Measurements from ENCODE around the gene PMEL.
"Not testable (repeated sequence)": the region's sequence is repeated elsewhere in the genome, so short reads cannot be mapped to it uniquely, and the experiment has no call there.

PMEL gene

DNA sequence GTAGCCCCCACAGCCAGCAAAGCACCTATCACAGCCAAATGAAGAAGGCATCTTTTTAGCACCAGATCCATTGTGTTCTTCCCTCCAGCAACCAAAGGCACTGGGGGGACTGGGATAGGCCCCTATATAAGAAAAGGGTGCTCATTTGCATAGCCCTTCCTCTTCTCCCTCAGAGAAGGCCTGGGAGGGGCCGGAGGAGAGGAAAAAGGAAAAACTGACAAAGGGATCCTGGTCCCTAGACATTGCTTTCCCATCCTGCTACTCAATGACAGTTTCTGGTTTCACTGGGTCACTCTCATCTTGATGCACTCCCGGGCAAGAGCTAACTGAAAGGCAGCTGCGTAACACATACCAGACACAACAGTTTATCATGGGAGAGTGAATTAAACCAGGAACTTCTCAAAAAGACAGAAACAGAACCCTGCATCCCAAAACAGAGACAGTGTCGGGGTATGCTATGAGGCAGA is at the start of gene PMEL:
TSS of gene PMEL (minus strand) at position 102 of the 467 bp plus-strand sequence. CDS start at position 71, 31 bp downstream.
- no peak for DNase-seq

GRCh38 chr12:56014205-56014604 is 48.4 kb upstream of the PMEL start:
- no peak for DNase-seq

DNA sequence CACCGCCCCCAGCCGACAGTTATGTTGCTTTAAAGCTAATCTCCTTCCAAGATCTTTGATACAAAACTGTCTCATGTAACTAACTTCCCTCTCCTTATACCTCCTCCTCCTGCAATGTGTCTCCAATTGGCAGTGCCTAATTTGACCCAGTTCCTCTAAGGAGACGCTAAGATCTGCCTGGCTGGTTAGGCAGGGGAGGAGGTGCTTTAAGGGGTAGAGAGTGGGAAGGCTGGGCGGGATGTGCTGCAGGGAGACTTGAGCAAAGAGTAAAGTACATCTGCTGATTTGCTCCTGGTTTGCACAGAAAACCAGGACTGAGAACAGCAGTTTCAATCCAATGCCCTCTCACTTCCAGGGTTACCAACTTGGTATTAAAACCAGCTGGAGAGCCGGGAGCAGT is 47.6 kb upstream of the PMEL start:
- no peak for DNase-seq

GRCh38 chr12:56011509-56012090 is 45.8 kb upstream of the PMEL start:
- DNase-seq: no peak

DNA sequence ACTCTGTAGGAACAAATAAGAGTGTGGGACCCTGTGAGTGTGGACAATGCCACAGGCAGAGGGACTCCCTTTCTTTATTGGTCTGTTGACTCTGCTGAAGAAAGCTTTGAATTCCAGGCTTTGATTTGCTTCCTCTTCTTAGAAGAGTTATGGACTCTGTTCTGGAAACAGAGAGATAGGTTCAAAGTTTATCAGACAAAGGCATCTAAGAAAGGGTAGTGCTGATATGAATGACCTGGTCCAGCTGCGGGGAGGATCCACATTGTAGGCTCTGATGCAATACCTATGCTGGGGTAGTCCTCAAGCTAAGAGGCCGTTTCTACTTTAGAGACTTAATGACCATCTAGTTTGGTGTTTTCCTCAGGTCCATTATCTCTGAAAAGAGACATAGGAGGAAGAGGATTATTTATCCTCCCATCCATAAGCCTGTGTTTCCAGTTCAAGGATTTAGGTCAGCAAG is 44.3 kb upstream of the PMEL start:
- DNase-seq: no peak

DNA sequence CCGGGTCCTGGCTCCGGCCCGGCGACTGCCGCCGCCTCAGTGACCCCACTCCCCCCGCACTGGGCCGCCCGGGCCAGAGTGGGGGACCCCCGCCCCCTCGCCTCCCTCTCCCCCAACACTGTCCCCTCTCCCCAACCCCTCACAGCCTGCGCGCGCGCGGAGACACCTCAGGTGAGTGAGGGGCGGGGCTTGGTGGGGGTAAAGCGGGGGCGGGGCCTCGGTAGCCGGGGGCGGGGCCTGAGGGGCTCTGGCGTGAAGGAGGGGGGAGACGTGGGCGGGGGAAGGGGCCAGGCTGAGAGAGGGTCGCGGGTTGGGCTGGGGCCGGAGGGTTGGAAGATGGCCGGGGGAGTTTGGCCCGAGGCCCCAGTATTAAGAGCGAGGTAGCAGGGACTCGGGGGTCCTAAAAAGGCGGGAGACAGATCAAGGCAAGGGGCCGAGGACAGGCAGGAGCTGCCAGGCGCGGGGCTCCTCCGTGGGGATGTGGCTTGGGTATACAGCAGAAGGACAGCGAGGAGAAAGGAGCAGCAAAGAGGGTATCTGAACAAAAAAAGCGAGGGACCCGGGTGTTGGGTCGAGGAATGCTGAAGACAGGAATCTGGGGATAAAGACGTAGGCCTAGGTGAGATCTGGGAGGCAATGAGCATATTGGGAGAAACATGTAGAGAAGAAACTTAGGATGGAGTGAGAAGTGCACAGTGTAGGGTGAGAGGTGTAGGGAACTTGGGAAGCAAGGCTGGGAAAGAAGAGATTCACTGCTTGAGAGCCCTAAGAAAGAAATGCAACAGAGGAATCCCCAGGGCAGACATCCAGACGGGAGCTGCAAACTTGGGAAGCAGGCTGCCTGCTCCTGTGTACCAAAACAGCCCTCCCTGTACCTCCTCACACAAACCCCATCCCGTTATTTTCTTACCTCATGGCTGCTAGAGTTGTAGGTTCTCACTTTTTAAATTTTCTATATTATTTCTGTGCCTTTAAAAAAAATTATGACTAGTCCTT is 42.0 kb upstream of the PMEL start:
- DNase-seq: no peak

- no peak for DNase-seq
These were observed 38.4 kb upstream of the PMEL start for GRCh38 chr12:56004211-56004610.

- DNase-seq: peak; percentile 58 to 82
These were observed 37.5 kb upstream of the PMEL start for GRCh38 chr12:56003376-56003775.

- no peak for DNase-seq
These were observed 35.8 kb upstream of the PMEL start for GRCh38 chr12:56001487-56002100.

- DNase-seq: not testable (repeated sequence)
These were observed 34.2 kb upstream of the PMEL start for GRCh38 chr12:55999999-56000540.

GRCh38 chr12:55999522-55999921 is 33.7 kb upstream of the PMEL start:
- DNase-seq: not testable (repeated sequence)

DNA sequence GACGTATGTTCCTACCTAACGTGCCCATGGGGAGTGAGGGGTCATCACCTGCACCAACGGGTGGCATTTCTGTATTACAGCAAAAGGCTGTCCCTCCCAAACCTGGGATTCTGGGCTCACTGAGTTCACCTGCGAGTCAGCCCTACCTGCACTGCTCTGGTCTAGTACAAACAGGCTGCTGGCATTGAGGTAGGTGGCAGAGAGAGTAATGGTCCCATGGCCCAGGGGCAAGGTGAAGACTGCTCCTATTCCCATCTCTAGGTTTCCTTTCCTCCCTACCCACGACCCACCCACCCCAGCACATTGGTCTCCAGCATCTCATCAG is 31.7 kb upstream of the PMEL start:
- no peak for DNase-seq

GRCh38 chr12:55996715-55997534 is 31.1 kb upstream of the PMEL start, which contains the start of gene SUOX:
TSS of gene SUOX (plus strand) at chr12:55997276. CDS start at chr12:56002222, 4,946 bp downstream.
- peak; percentile 95 to 96 for DNase-seq

GRCh38 chr12:55996201-55996714 is 30.4 kb upstream of the PMEL start:
- DNase-seq: peak; percentile 44 to 83

DNA sequence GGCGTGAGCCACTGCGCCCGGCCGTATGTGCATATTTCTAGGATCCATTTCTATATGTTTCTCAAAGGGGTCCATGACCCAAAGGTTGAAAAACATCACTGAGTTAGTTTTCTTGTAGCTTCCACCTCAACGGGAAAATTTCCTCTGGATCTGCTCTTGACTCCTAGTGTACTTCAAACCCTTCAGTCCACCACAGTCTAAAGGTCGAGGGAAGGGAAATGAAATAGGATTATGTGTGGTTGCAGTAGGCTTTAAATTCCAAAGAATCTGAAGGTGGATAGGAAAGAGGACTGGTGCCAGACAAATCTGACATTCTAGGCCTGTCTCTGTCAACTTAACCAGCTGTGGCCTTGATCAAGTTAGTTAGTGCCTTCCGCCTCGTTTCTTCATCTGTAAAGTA is 29.5 kb upstream of the PMEL start:
- DNase-seq: no peak

GRCh38 chr12:55993230-55993853 is 27.5 kb upstream of the PMEL start:
- DNase-seq: no peak

DNA sequence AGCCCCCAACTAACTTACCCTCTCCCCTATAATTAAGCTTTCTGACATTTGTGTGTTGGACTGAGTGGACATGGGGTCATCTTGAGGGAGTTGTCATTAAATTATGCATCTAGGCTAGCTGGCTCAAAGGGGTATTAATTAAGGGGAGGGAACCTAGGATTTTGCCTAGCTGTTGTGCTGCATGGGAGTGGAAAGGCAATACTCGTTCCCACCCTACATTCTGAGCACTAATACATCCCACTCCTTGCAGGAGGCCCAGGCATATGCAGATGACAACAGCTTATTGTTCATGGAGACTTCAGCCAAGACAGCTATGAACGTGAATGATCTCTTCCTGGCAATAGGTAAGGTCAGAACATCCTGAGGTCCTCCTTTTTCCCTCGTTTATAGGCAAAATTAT is 25.3 kb upstream of the PMEL start:
- DNase-seq: no peak

DNA sequence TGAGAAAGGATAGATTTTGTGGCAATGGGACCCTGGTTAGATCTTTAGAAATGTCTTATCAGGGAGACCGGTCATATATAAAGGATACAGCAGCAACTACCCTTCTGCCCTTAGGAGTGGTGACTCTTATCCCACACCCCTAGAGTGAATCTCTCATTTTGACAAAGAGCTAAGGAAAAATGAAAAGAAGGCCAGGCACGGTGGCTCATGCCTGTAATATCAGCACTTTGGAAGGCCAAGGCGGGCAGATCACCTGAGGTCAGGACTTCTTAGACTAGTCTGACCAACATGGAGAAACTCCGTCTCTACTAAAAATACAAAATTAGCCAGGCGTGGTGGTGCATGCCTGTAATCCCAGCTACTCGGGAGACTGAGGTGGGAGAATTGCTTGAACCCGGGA is 20.1 kb upstream of the PMEL start:
- DNase-seq: not testable (repeated sequence)

GRCh38 chr12:55985341-55985740 is 19.5 kb upstream of the PMEL start:
- peak; percentile 41 to 42 for DNase-seq

DNA sequence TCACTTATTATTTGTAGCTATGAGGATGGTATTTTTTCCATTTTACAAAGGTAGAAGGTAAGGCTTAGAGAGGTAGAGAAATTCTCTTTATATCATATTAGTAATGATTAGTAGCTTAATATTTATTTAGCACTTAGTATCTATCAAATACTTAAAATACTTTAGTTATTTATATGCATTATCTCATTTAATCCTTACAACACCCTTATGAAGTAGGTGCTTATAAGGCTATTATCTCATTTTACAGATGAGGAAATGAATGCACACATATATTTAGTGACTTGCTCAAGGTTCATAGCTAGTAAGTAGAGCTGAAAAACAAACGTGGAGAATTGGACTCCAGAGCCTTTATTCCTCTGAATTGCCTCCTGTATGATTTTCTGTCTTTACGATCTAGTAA is 19.0 kb upstream of the PMEL start:
- peak in 1 of 2 donors; percentile 52 for DNase-seq

DNA sequence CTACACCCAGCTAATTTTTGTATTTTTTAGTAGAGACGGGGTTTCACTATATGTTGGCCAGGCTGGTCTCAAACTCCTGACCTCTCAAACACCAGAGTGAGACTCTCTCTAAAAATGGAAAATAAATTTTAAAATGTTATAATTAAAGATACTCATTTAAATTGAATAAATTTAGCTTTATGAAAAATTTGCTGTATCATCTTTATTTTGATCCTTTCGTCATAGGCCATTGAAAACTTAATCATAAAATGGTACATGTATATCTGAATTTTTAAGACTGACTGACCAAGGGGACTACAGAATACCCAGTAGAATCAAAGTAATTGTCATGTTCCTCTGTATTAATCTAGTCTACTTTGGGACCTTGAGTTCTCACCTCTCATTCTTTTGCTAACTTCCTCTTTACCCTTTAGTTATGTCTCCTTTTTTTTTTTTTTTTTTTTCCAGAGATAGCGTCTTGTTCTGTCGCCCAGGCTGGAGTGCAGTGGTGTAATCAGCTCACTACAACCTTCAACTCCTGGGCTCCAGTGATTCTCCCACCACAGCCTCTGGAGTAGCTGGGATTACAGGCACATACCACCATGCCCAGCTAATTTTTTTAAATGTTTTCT is 17.5 kb upstream of the PMEL start:
- DNase-seq: no peak

Measured in inflammatory macrophage treated with lipopolysaccharide for 1 hour (primary cell).